ENCODE results near the gene KRT6C. TPM values are rescaled to one million over a fixed set of nuclear protein-coding genes. Genes with fewer than 3 reads are reported as not detected.

Gene KRT6C
- total RNA-seq, 4 donors from 2014 or later = 23.9 TPM; not detected in 3

GRCh38 chr12:52517005-52517835 lies 43.6 kb upstream of the KRT6C start:
- DNase-seq = no peak
- in situ Hi-C loops (cut with MboI; ENCODE audit: low pct_ligation_motif_present in 1 of 4, low pct_unique_long_range_greater_than_20kb in 1 of 4, low sequenced_read_pairs in 3 of 4) = no loop called here
- 86 to 94% methylated on average over 7 to 14 of the region's 14 CpGs for WGBS, 2 donors (ENCODE audit: low coverage in 1 of 2)

DNA sequence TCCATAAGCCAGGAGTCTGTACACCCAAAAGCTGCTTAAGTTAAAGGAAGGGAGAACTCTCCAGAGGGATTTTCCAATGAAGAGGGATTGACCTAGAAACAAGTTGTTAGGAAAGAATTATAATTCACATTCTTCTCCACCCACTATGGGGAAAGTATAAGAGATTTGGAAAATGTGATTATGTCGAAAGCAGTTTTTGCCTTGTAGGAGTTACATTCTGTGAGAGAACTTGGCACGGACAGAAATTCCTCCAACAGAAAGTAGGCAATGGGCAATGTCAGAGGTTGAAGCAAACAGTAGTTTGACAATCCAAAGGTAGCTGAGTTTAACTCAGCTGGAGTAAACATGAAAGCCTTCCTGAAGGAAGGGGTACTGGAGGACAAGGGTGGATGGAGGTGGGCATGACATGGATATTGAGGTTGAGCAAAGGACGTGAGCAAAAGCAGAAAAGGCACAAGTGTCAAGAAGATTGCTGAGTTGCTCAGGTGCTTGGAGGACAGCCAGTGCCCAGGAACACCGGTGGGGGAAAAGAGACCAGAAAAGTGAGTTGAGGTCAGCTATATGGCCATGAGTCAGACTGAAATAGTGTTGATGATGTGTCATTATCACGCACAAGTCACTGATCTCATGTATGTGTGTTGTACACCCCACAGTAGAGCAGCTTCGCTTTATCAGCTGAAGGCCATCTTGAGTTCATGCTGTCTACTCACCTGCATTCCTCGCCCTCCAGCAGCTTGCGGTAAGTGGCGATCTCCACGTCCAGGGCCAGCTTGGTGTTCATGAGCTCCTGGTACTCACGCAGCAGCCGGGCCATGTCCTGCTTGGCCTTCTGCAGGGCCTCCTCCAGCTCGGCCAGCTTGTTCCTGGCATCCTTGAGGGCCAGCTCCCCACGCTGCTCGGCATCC lies 42.6 kb upstream of the KRT6C start:
- H3K4me3 ChIP-seq = no peak overlapping the region
- intact Hi-C loops (cut with DNase I; ENCODE audit: low total_unique reads) (loop anchor here (10.0 kb wide), 1 partner anchor 141 kb away; no protein-coding TSS in a partner anchor), in situ Hi-C loops (cut with MboI; ENCODE audit: low pct_ligation_motif_present in 1 of 4, low pct_unique_long_range_greater_than_20kb in 1 of 4, low sequenced_read_pairs in 3 of 4) (no loop called here)
- no peaks in the 10 kb centered on the region for H3K4me1 ChIP-seq
- H3K9me3 ChIP-seq = peaks cover 0 to 1% of the 10 kb centered on the region in 2 donors
- 76 to 78% methylated on average over 3 to 11 of the region's 15 CpGs for WGBS, 2 donors (ENCODE audit: low coverage in 1 of 2)
- H3K27me3 ChIP-seq = no peaks in the 10 kb centered on the region
- no peak overlapping the region for H3K27ac ChIP-seq
- no peak for DNase-seq
- H3K36me3 ChIP-seq = no peaks in the 10 kb centered on the region
- no peak for TF ChIP-seq POLR2A (IDR thresholded peaks at IDR 0.05)
- no peak for TF ChIP-seq CTCF (IDR thresholded peaks at IDR 0.05)
- no peak for TF ChIP-seq EP300 (IDR thresholded peaks at IDR 0.05; ENCODE audit: low read depth)
- no peak for TF ChIP-seq POLR2AphosphoS5 (IDR thresholded peaks at IDR 0.05)

More at GRCh38 chr12:52517005-52517835, 43.6 kb upstream of the KRT6C start:
- H3K4me1 ChIP-seq = no peaks in the 10 kb centered on the region
- TF ChIP-seq CTCF (IDR thresholded peaks at IDR 0.05) (no peak), EP300 (IDR thresholded peaks at IDR 0.05; ENCODE audit: low read depth) (no peak), POLR2AphosphoS5 (IDR thresholded peaks at IDR 0.05) (no peak), POLR2A (IDR thresholded peaks at IDR 0.05) (no peak)
- intact Hi-C loops (cut with DNase I; ENCODE audit: low total_unique reads) = loop anchor here (10.0 kb wide), 1 partner anchor 142 kb away; no protein-coding TSS in a partner anchor
- no peaks in the 10 kb centered on the region for H3K27me3 ChIP-seq
- no peak overlapping the region for H3K27ac ChIP-seq
- no peaks in the 10 kb centered on the region for H3K36me3 ChIP-seq
- H3K4me3 ChIP-seq = no peak overlapping the region
- H3K9me3 ChIP-seq = no peaks in the 10 kb centered on the region

DNA sequence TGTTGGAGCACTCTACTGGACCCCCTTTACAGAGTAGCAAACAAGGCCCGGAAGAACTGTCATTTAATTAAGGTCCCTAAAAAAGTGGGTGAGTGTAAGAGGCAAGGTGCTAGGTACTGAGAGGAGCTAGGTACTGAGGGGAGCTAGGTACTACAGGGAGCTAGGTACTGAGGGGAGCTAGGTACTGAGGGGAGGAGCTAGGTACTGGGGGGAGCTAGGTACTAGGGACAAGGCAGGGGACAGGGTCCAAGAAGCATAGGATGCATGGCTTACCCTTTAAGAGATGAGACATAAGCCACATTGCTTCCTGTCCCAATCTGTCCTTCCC lies 41.7 kb upstream of the KRT6C start:
- WGBS, 2 donors (ENCODE audit: low coverage in 1 of 2) = 84% methylated on average over 1 of the region's 1 CpG; no CpG with 5 or more reads in 1 of the 2 donors
- in situ Hi-C loops (cut with MboI; ENCODE audit: low pct_ligation_motif_present in 1 of 4, low pct_unique_long_range_greater_than_20kb in 1 of 4, low sequenced_read_pairs in 3 of 4) = no loop called here
- intact Hi-C loops (cut with DNase I; ENCODE audit: low total_unique reads) = loop anchor here (10.0 kb wide), 1 partner anchor 140 kb away; no protein-coding TSS in a partner anchor
- no peak overlapping the region for H3K27ac ChIP-seq
- no peak overlapping the region for H3K4me3 ChIP-seq
- no peak for DNase-seq
- TF ChIP-seq POLR2AphosphoS5 (IDR thresholded peaks at IDR 0.05) (no peak), POLR2A (IDR thresholded peaks at IDR 0.05) (no peak), CTCF (IDR thresholded peaks at IDR 0.05) (no peak), EP300 (IDR thresholded peaks at IDR 0.05; ENCODE audit: low read depth) (no peak)
- no peaks in the 10 kb centered on the region for H3K4me1 ChIP-seq
- peaks cover 0 to 9% of the 10 kb centered on the region in 2 donors for H3K9me3 ChIP-seq
- H3K36me3 ChIP-seq = no peaks in the 10 kb centered on the region
- peaks cover 3% of the 10 kb centered on the region for H3K27me3 ChIP-seq

All from transverse colon (tissue), 4 donors.